ENCODE measurements around the gene HTT.
A peak's percentile ranks its signal among the peaks of the same experiment; 100 is the strongest.
"Not testable (repeated sequence)": the region's sequence is repeated elsewhere in the genome, so short reads cannot be mapped to it uniquely, and the experiment has no call there.

HTT gene

GRCh38 chr4:3136454-3136853 lies 62.0 kb downstream of the HTT start:
- TF ChIP-seq CTCF (IDR thresholded peaks at IDR 0.05; ENCODE audit: insufficient read depth, low read length, poor library complexity, severe bottlenecking): peak; percentile 12
- no peak for DNase-seq (ENCODE audit: extremely low read depth, insufficient read length)
- Histone ChIP-seq H3K4me3 (replicated peaks; ENCODE audit: low read depth, low read length) (no peak overlapping the region), H3K27me3 (replicated peaks; ENCODE audit: control insufficient read depth, insufficient read depth, low read length) (no peaks in the 10 kb centered on the region), H3K36me3 (ENCODE audit: control insufficient read depth, insufficient read depth, low read length) (peaks cover 17% of the 10 kb centered on the region)

DNA sequence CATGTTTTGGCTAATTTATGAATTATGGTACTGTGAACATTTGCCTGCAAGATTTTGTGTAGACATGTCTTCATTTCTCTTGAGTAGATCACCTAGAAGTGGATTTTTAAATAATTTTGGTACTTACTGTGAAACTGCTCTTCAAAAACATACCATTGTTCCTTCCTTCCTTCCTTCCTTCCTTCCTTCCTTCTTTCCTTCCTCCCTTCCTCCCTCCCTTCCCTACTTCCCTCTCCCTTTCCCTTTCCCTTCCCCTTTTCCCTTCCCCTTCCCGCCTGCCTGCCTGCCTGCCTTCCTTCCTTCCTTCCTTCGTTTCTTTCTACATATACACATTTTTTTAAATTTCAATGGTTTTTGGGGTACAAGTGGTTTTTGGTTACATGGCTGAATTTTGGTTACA lies 63.4 kb downstream of the HTT start:
- H3K27me3 ChIP-seq (replicated peaks; ENCODE audit: control insufficient read depth, insufficient read depth, low read length): no peaks in the 10 kb centered on the region
- peaks cover 15% of the 10 kb centered on the region for H3K36me3 ChIP-seq (ENCODE audit: control insufficient read depth, insufficient read depth, low read length)
- TF ChIP-seq CTCF (IDR thresholded peaks at IDR 0.05; ENCODE audit: insufficient read depth, low read length, poor library complexity, severe bottlenecking): no peak
- no peak for DNase-seq (ENCODE audit: extremely low read depth, insufficient read length)
- H3K4me3 ChIP-seq (replicated peaks; ENCODE audit: low read depth, low read length): no peak overlapping the region

DNA sequence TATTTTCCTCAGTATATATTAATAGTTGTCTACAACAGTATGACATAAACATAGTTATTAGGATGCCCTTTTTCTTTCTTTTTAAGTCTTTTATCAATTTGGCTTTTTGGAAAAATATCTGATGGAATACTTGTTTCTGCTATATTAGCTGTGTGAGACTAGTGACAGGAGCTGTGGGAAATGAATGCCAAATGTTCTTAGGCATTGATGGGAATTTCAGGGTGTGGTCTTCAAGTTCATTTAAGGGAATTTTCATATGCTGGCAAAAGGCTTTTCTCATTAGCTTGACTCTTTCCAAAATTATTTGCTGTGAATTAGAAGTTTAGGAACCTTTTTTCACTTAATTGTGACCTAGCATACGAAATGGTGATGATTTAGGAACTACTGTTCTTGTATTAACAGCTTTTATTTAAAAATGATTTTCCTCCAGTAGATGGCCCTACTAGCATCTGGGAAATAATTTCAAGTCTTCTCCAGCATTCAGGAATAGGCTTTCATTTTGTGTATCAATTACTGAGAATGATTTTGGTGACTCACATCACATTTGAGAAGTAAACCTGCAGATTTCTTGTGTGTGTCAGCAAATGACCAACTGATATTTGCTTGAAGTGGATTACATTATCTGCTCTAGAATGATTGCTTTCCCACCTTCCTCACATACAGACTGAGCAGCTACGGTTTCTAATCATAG lies 70.9 kb downstream of the HTT start:
- Histone ChIP-seq H3K27me3 (replicated peaks; ENCODE audit: control insufficient read depth, insufficient read depth, low read length) (no peaks in the 10 kb centered on the region), H3K36me3 (ENCODE audit: control insufficient read depth, insufficient read depth, low read length) (peaks cover 30% of the 10 kb centered on the region), H3K4me3 (replicated peaks; ENCODE audit: low read depth, low read length) (no peak overlapping the region)
- TF ChIP-seq CTCF (IDR thresholded peaks at IDR 0.05; ENCODE audit: insufficient read depth, low read length, poor library complexity, severe bottlenecking): no peak
- DNase-seq (ENCODE audit: extremely low read depth, insufficient read length): no peak

GRCh38 chr4:3148926-3149325 lies 74.4 kb downstream of the HTT start:
- no peak overlapping the region for H3K4me3 ChIP-seq (replicated peaks; ENCODE audit: low read depth, low read length)
- DNase-seq (ENCODE audit: extremely low read depth, insufficient read length): no peak
- no peaks in the 10 kb centered on the region for H3K27me3 ChIP-seq (replicated peaks; ENCODE audit: control insufficient read depth, insufficient read depth, low read length)
- peaks cover 33% of the 10 kb centered on the region for H3K36me3 ChIP-seq (ENCODE audit: control insufficient read depth, insufficient read depth, low read length)
- no peak for TF ChIP-seq CTCF (IDR thresholded peaks at IDR 0.05; ENCODE audit: insufficient read depth, low read length, poor library complexity, severe bottlenecking)

- DNase-seq (ENCODE audit: extremely low read depth, insufficient read length); H3K27me3 ChIP-seq (replicated peaks; ENCODE audit: control insufficient read depth, insufficient read depth, low read length); H3K4me3 ChIP-seq (replicated peaks; ENCODE audit: low read depth, low read length): not testable (repeated sequence)
- peaks cover 37% of the 10 kb centered on the region for H3K36me3 ChIP-seq (ENCODE audit: control insufficient read depth, insufficient read depth, low read length)
Observed at GRCh38 chr4:3151238-3151637, 76.8 kb downstream of the HTT start.

GRCh38 chr4:3157366-3157765 lies 82.9 kb downstream of the HTT start:
- Histone ChIP-seq H3K4me3 (replicated peaks; ENCODE audit: low read depth, low read length) (no peak overlapping the region), H3K36me3 (ENCODE audit: control insufficient read depth, insufficient read depth, low read length) (peaks cover 29% of the 10 kb centered on the region), H3K27me3 (replicated peaks; ENCODE audit: control insufficient read depth, insufficient read depth, low read length) (no peaks in the 10 kb centered on the region)
- no peak for TF ChIP-seq CTCF (IDR thresholded peaks at IDR 0.05; ENCODE audit: insufficient read depth, low read length, poor library complexity, severe bottlenecking)
- no peak for DNase-seq (ENCODE audit: extremely low read depth, insufficient read length)
